ENCODE data around the gene CAMK1D.

CAMK1D gene

GRCh38 chr10:12577610-12578009, 228.3 kb downstream of the CAMK1D start:
- Histone ChIP-seq H3K4me3 (ENCODE audit: low read length) (no peak overlapping the region), H3K27me3 (ENCODE audit: insufficient read depth, low read length, poor library complexity) (no peaks in the 10 kb centered on the region), H3K79me1 (ENCODE audit: low read length) (no peaks in the 10 kb centered on the region), H3K9ac (ENCODE audit: low read length) (no peak overlapping the region), H2AK5ac (ENCODE audit: low read length) (no peak overlapping the region), H3K23ac (ENCODE audit: low read length) (no peak overlapping the region), H3K4me1 (ENCODE audit: control insufficient read depth, low read depth, low read length) (no peaks in the 10 kb centered on the region), H3K18ac (ENCODE audit: low read length) (no peak overlapping the region), H2BK120ac (ENCODE audit: low read depth, low read length) (no peak overlapping the region), H3K36me3 (ENCODE audit: control insufficient read depth, insufficient read depth, low read length) (no peaks in the 10 kb centered on the region), H3K56ac (ENCODE audit: low read length) (no peak overlapping the region), H3K4me2 (ENCODE audit: low read length) (no peak overlapping the region), H3K4ac (ENCODE audit: low read depth, low read length) (no peak overlapping the region), H4K5ac (ENCODE audit: low read length) (no peak overlapping the region), H2BK5ac (ENCODE audit: low read length) (no peak overlapping the region), H3K27ac (ENCODE audit: low read depth, low read length) (no peak overlapping the region), H3K79me2 (ENCODE audit: control insufficient read depth, insufficient read depth, low read length) (no peaks in the 10 kb centered on the region), H4K8ac (ENCODE audit: low read depth, low read length) (no peak overlapping the region), H2BK15ac (replicated peaks; ENCODE audit: low read depth) (no peak overlapping the region)
- DNase-seq: no peak
- no CpG with 5 or more reads among the region's 7 CpGs for WGBS (ENCODE audit: extremely low coverage, insufficient coverage, low lambda C conversion rate)

GRCh38 chr10:12579954-12580858, 230.9 kb downstream of the CAMK1D start:
- no peak overlapping the region for H3K4me2 ChIP-seq (ENCODE audit: low read length)
- H3K4me1 ChIP-seq (ENCODE audit: control insufficient read depth, low read depth, low read length): no peaks in the 10 kb centered on the region
- no peak overlapping the region for H3K23ac ChIP-seq (ENCODE audit: low read length)
- H3K56ac ChIP-seq (ENCODE audit: low read length): no peak overlapping the region
- H2AK5ac ChIP-seq (ENCODE audit: low read length): no peak overlapping the region
- no peaks in the 10 kb centered on the region for H3K27me3 ChIP-seq (ENCODE audit: insufficient read depth, low read length, poor library complexity)
- no peaks in the 10 kb centered on the region for H3K79me2 ChIP-seq (ENCODE audit: control insufficient read depth, insufficient read depth, low read length)
- H2BK5ac ChIP-seq (ENCODE audit: low read length): no peak overlapping the region
- H3K4ac ChIP-seq (ENCODE audit: low read depth, low read length): no peak overlapping the region
- no peak overlapping the region for H3K27ac ChIP-seq (ENCODE audit: low read depth, low read length)
- no peak overlapping the region for H3K18ac ChIP-seq (ENCODE audit: low read length)
- no peaks in the 10 kb centered on the region for H3K36me3 ChIP-seq (ENCODE audit: control insufficient read depth, insufficient read depth, low read length)
- H2BK15ac ChIP-seq (replicated peaks; ENCODE audit: low read depth): no peak overlapping the region
- no CpG with 5 or more reads among the region's 7 CpGs for WGBS (ENCODE audit: extremely low coverage, insufficient coverage, low lambda C conversion rate)
- no peak for DNase-seq
- no peak overlapping the region for H4K8ac ChIP-seq (ENCODE audit: low read depth, low read length)
- H3K9ac ChIP-seq (ENCODE audit: low read length): no peak overlapping the region
- no peaks in the 10 kb centered on the region for H3K79me1 ChIP-seq (ENCODE audit: low read length)
- H3K4me3 ChIP-seq (ENCODE audit: low read length): no peak overlapping the region
- no peak overlapping the region for H4K5ac ChIP-seq (ENCODE audit: low read length)
- no peak overlapping the region for H2BK120ac ChIP-seq (ENCODE audit: low read depth, low read length)

GRCh38 chr10:12583891-12584595, 234.7 kb downstream of the CAMK1D start:
- no peak overlapping the region for H3K4me2 ChIP-seq (ENCODE audit: low read length)
- no peak for DNase-seq
- no peak overlapping the region for H3K4me3 ChIP-seq (ENCODE audit: low read length)
- H3K56ac ChIP-seq (ENCODE audit: low read length): no peak overlapping the region
- H3K36me3 ChIP-seq (ENCODE audit: control insufficient read depth, insufficient read depth, low read length): no peaks in the 10 kb centered on the region
- H4K8ac ChIP-seq (ENCODE audit: low read depth, low read length): no peak overlapping the region
- no peaks in the 10 kb centered on the region for H3K4me1 ChIP-seq (ENCODE audit: control insufficient read depth, low read depth, low read length)
- H3K27ac ChIP-seq (ENCODE audit: low read depth, low read length): no peak overlapping the region
- H3K9ac ChIP-seq (ENCODE audit: low read length): no peak overlapping the region
- H3K79me1 ChIP-seq (ENCODE audit: low read length): no peaks in the 10 kb centered on the region
- H3K79me2 ChIP-seq (ENCODE audit: control insufficient read depth, insufficient read depth, low read length): no peaks in the 10 kb centered on the region
- no peak overlapping the region for H4K5ac ChIP-seq (ENCODE audit: low read length)
- no peaks in the 10 kb centered on the region for H3K27me3 ChIP-seq (ENCODE audit: insufficient read depth, low read length, poor library complexity)
- H3K18ac ChIP-seq (ENCODE audit: low read length): no peak overlapping the region
- no peak overlapping the region for H2AK5ac ChIP-seq (ENCODE audit: low read length)
- no peak overlapping the region for H3K23ac ChIP-seq (ENCODE audit: low read length)
- no peak overlapping the region for H2BK15ac ChIP-seq (replicated peaks; ENCODE audit: low read depth)
- H2BK5ac ChIP-seq (ENCODE audit: low read length): no peak overlapping the region
- H3K4ac ChIP-seq (ENCODE audit: low read depth, low read length): no peak overlapping the region
- no peak overlapping the region for H2BK120ac ChIP-seq (ENCODE audit: low read depth, low read length)
- no CpG with 5 or more reads among the region's 5 CpGs for WGBS (ENCODE audit: extremely low coverage, insufficient coverage, low lambda C conversion rate)

- Histone ChIP-seq H3K4me3 (ENCODE audit: low read length) (no peak overlapping the region), H3K27me3 (ENCODE audit: insufficient read depth, low read length, poor library complexity) (no peaks in the 10 kb centered on the region), H3K4ac (ENCODE audit: low read depth, low read length) (no peak overlapping the region), H3K9ac (ENCODE audit: low read length) (no peak overlapping the region), H4K5ac (ENCODE audit: low read length) (no peak overlapping the region), H2BK5ac (ENCODE audit: low read length) (no peak overlapping the region), H3K79me2 (ENCODE audit: control insufficient read depth, insufficient read depth, low read length) (no peaks in the 10 kb centered on the region), H3K4me2 (ENCODE audit: low read length) (no peak overlapping the region), H3K27ac (ENCODE audit: low read depth, low read length) (no peak overlapping the region), H2BK120ac (ENCODE audit: low read depth, low read length) (no peak overlapping the region), H2AK5ac (ENCODE audit: low read length) (no peak overlapping the region), H3K4me1 (ENCODE audit: control insufficient read depth, low read depth, low read length) (no peaks in the 10 kb centered on the region), H3K56ac (ENCODE audit: low read length) (no peak overlapping the region), H3K36me3 (ENCODE audit: control insufficient read depth, insufficient read depth, low read length) (no peaks in the 10 kb centered on the region), H3K23ac (ENCODE audit: low read length) (no peak overlapping the region), H4K8ac (ENCODE audit: low read depth, low read length) (no peak overlapping the region), H3K18ac (ENCODE audit: low read length) (no peak overlapping the region), H2BK15ac (replicated peaks; ENCODE audit: low read depth) (no peak overlapping the region), H3K79me1 (ENCODE audit: low read length) (no peaks in the 10 kb centered on the region)
- DNase-seq: peak; percentile 10
- WGBS (ENCODE audit: extremely low coverage, insufficient coverage, low lambda C conversion rate): no CpG with 5 or more reads among the region's 4 CpGs
Observed at GRCh38 chr10:12586741-12587140, 237.4 kb downstream of the CAMK1D start.

- H3K4me2 ChIP-seq (ENCODE audit: low read length): no peak overlapping the region
- no peak overlapping the region for H3K23ac ChIP-seq (ENCODE audit: low read length)
- no peaks in the 10 kb centered on the region for H3K4me1 ChIP-seq (ENCODE audit: control insufficient read depth, low read depth, low read length)
- H4K8ac ChIP-seq (ENCODE audit: low read depth, low read length): no peak overlapping the region
- no peaks in the 10 kb centered on the region for H3K36me3 ChIP-seq (ENCODE audit: control insufficient read depth, insufficient read depth, low read length)
- DNase-seq: no peak
- no peaks in the 10 kb centered on the region for H3K27me3 ChIP-seq (ENCODE audit: insufficient read depth, low read length, poor library complexity)
- no peak overlapping the region for H2BK5ac ChIP-seq (ENCODE audit: low read length)
- H3K4ac ChIP-seq (ENCODE audit: low read depth, low read length): no peak overlapping the region
- no peaks in the 10 kb centered on the region for H3K79me1 ChIP-seq (ENCODE audit: low read length)
- no peak overlapping the region for H3K27ac ChIP-seq (ENCODE audit: low read depth, low read length)
- no peaks in the 10 kb centered on the region for H3K79me2 ChIP-seq (ENCODE audit: control insufficient read depth, insufficient read depth, low read length)
- WGBS (ENCODE audit: extremely low coverage, insufficient coverage, low lambda C conversion rate): no CpG with 5 or more reads among the region's 4 CpGs
- H3K18ac ChIP-seq (ENCODE audit: low read length): no peak overlapping the region
- H2AK5ac ChIP-seq (ENCODE audit: low read length): no peak overlapping the region
- H3K9ac ChIP-seq (ENCODE audit: low read length): no peak overlapping the region
- no peak overlapping the region for H2BK120ac ChIP-seq (ENCODE audit: low read depth, low read length)
- no peak overlapping the region for H3K56ac ChIP-seq (ENCODE audit: low read length)
- H2BK15ac ChIP-seq (replicated peaks; ENCODE audit: low read depth): no peak overlapping the region
- no peak overlapping the region for H3K4me3 ChIP-seq (ENCODE audit: low read length)
- no peak overlapping the region for H4K5ac ChIP-seq (ENCODE audit: low read length)
Observed at GRCh38 chr10:12587451-12587888, 238.1 kb downstream of the CAMK1D start.
